ENCODE results near the gene TPSD1.
"Not testable (repeated sequence)": the region's sequence is repeated elsewhere in the genome, so short reads cannot be mapped to it uniquely, and the experiment has no call there.

Gene TPSD1

GRCh38 chr16:1264345-1265089 lies 8.6 kb downstream of the TPSD1 start:
- DNase-seq = no peak

DNA sequence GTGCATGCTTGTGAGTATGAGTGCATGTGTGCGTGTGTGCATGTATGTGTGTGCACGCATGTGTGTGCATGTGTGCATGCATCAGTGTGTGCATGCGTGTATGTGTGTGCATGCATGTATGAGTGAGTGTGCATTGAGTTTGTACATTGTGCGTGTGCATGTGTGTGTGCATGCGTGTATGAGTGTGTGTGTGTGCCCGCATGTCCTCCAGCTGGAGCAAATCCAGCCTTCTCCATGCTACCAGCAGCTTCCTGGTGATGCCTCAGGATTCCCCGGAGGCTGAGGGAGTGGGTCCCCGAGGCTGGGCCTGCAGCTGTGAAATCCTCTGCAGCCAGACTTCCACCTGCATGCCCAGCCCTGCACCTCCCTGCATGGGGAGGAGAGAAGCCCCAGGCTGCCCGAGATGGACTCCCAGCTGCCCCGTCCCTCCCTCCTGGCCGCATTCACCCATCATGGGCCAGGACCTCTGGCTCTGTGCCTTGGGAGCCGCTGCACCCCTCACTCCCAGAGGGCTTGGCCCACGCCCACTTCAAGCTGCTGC lies 9.3 kb downstream of the TPSD1 start:
- no peak for DNase-seq

DNA sequence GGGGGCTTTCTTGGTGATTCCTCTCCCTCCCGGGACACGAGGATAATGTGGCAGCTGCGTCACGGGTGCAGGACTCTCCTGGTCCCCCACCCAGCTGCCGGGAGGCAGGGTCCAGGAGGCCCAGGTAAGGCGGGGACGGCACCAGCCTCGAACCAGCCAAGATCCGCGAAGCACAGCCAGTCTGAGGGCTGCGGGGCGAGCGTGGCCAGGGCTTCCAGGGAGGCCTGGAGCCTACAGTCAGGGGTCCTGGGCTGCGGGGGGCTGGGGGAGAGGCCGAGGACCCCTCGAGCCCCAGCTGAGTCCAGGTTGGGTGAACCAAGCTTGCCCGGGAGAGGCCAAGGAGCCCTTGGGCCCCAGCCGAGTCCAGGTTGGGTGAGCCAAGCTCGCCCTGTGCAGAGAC lies 10.0 kb downstream of the TPSD1 start:
- DNase-seq = no peak

DNA sequence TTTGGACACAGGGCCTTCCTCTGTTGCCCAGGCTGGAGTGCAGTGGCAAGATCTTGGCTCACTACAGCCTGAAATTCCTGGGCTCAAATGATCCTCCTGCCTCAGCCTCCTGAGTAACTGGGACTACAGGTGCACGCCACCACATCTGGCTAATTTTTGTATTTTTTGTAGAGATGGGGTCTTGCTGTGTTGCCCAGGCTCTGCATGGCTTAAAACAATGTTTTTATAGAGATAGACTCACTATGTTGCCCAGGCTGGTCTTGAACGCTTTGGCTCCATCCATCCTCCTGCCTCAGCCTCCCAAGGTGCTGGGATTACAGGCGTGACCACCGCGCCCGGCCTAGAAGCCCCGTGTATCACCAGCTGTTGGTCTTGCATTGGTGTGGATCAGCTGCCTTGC lies 13.5 kb downstream of the TPSD1 start:
- DNase-seq = not testable (repeated sequence)

DNA sequence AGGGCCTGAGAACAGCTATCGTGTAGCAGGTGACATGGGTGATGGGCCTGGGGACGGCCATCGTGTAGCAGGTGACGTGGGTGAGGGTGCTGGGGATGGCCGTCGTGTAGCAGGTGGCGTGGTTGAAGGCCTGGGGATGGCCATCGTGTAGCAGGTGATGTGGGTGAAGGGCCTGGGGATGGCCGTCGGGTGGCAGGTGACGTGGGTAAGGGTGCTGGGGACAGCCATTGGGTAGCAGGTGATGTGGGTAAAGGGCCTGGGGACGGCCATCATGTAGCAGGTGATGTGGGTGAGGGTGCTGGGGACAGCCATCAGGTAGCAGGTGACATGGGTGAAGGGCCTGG lies 15.5 kb downstream of the TPSD1 start:
- DNase-seq = no peak

GRCh38 chr16:1271724-1272413 lies 16.0 kb downstream of the TPSD1 start:
- not testable (repeated sequence) for DNase-seq

GRCh38 chr16:1272453-1273198 lies 16.8 kb downstream of the TPSD1 start:
- DNase-seq = no peak

DNA sequence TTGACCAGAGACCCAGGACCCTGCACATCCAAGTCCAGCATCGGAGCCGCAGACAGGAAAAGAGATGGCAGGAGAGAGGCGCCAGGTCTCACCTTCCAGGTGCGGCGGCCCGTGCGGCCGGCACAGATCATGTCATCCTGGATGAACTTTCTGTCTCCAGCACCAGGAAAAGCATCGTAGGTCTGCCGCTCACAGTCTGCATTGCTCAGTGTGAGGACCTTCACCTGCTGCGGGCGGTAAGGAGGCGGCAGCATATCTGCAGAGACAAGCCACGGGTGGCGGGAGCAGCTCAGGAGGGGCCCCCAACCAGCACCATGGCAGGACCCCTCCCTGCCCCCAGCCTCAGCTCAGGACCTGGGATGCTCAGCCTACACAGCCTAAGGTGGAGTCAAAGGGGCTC lies 17.9 kb downstream of the TPSD1 start:
- DNase-seq = no peak

DNA sequence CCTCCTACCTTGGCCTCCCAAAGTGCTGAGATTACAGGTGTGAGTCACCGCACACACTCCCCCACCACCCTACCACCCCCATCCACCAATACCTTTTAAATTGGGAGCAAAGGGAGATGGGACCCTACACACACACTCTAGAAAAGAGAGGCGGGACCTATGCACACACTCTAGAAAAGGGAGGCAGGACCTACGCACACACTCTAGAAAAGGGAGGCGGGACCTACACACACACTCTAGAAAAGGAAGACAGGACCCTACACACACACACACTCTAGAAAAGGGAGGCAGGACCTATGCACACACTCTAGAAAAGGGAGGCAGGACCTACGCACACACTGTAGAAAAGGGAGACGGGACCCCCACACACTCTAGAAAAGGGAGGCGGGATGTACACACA lies 18.9 kb downstream of the TPSD1 start:
- DNase-seq = no peak

DNA sequence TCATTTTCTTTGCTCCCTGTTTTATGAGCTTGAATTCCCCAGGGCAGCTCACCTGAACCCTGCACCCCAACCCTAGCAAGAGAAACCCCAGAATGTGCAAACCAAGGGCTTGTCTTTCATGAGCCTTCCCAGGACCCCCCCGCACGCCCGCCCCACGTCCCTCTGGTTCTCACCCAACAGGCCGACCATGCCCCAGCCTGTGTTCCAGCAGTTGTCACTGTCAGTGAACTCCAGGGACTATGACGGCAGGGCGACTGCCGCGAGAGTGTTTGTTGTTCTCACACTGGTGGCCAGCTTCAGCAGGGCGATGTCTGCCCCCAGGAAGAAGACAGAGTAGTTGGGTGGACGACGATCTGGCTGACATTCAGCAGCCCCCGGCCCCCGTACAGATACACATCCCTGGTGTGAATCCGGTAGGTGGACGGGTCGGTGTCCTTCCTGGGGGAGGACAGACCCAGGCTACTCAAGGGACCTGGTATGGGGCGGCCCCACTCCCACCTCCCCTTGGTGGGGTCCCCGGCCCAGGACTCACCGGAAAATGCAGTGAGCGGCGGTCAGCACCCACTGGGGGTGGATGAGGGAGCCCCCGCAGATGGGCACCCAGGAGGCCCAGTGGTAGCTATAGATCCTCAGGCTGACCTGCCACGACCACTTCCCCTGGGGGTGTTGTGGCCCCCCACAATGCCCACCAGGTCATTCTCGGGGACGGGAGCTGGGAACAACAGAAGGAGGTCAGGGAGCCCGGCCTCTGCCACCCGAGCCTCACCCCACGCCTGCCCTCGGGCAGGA lies 20.1 kb downstream of the TPSD1 start:
- DNase-seq = no peak

DNA sequence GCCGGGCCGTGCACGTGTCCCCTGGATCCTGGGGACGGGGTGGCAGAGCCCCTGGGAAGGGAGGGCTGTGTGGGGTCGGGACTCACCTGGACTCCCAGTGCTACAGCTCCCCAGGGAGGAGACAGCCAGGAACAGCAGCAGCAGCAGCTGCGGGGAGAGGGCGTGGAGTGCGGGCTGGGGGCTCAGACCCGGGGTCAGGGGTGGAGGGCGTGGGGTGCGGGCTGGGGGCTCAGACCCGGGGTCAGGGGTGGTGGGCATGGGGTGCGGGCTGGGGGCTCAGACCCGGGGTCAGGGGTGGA lies 20.7 kb downstream of the TPSD1 start:
- DNase-seq = no peak

- DNase-seq = no peak
These were observed 21.3 kb downstream of the TPSD1 start for GRCh38 chr16:1277151-1277598.

- DNase-seq = no peak
These were observed 21.9 kb downstream of the TPSD1 start for GRCh38 chr16:1277617-1278282.

DNA sequence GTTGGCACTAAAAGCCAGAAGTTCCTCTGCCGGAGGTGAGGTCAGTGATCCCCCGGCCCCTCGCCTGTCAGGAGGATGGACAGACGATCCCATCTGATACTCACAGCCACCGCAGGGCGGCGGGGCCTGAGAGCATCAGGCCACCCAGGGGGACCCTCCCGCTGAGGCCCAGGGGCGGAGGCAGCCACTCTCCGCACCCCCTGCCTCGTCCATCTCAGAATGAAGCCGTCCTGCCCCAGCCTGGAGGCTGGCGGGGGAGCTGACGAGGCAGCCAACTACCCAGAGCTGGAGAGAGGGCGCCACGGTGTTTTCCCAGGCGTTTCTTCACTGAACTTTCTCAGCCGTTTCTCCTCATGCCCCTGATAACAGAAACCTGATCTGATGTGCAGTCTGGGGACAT lies 22.6 kb downstream of the TPSD1 start:
- DNase-seq = no peak

GRCh38 chr16:1279081-1279944 lies 23.4 kb downstream of the TPSD1 start:
- no peak for DNase-seq

DNA sequence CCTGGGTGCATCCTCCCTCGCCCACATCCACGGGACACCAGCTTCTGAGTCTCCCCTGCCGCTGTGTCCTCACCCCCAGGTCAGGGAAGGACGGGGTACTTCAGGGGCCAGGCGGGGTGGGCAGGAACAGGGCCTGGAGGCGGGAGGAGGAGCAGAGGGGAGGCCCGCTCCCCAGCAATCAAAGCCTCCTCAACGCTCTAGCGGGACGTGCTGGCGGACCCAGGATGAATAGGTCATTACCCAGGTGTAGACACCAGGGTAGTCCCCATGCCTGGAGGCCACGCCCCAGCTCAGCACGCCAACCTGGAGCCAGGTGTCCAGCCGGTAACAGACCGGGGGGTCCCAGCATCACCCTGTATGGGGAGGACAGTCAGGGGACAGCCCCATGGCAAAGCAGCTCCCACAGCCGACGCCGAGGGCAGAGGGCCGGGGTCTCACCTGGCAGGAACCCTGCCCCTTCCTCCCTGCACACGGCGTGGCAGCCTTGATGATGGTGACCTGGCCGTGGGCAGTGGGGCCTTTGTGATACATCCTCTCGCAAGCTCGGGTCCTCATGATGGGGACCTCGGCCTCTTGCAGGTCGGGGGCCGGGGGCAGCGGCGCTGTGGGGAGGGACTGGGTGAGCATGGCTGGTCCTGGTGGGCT lies 24.2 kb downstream of the TPSD1 start:
- no peak for DNase-seq

DNA sequence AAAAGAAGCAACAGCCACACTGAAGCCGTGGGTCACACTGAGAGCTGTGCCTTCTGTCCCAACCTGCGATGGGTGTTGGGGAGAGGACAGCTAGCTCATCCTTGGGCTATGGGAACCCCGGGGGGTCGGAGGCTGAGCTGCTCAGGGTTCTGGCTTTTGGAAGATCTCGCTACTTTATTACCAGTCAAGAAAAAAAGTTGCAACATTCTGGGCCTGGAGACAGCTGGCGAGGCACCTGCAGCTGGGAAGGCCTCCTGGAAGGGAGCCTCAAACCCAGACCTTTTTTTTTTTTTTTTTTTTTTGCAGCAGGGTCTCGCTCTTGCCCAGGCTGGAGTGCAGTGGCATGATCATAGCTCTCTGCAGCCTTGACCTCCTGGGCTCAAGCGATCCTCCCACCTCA lies 24.9 kb downstream of the TPSD1 start:
- DNase-seq = no peak

DNA sequence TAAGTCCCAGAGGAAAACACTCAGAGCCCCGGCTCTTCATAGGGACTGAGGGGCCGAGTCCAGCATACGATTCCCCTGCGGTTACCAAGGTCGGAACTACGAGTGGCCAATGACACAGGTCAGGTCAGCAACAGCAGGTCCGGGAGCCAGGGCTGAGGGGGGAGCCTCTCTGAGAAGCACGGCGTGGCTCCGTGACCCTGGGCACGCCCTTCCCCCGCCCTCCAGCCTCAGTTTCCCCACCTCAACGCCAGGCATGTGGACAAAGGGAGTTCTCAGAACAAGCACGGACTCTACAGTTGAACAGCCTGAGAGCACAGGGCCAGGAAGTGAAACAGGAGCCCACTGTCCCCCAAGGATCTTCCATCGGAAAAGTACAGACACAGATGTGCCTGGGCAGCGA lies 25.6 kb downstream of the TPSD1 start:
- no peak for DNase-seq

DNA sequence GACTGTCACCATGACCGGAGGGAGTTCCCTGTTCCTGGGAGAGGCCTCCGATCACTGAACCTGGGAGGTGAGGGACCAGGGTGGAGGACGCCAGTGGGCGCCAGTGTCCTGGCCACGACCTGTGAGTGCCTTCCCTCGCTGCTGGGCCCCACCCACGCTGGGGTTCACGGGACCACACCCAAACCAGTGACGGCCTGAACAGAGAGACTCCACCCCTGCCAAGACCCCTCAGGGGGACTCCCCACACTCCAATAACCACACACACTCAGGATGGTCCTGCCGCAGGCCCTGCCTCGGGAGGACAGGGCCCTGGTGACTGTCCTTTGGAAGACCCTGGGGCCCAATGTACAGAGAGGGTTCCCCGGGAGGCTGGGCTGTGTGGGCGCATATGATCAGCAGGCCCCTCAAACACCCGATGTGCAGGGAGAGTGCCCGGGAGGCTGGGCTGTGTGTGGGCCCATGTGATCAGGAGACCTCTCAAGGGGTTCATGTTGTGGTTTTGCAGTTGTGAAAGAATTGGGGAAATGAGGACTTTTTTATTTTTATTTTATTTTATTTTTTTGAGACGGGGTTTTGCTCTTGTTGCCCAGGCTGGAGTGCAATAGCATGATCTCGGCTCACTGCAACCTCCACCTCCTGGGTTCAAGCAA lies 26.6 kb downstream of the TPSD1 start:
- no peak for DNase-seq

DNA sequence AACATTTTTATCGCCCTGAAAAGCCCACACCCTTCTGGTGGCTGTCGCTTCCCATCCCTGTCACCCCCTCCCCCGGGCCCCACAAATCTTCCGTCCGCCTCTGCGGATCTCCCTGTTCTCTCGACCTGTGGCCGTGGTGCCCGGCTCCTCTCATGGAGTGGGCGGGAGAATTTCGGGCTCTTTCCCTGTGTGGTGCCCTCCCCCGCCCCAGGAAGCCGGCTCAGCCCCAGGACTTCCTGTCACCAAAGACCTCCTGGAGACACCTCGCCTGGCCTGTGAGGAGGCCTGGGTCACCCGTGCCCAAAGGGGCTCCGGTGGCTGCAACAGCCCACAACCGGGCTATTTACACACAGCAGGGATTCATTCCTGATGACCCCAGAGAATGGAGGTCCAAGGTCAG lies 27.4 kb downstream of the TPSD1 start:
- DNase-seq = no peak

All from NCI-H524 treated with DMSO at 0.1 percent for 48 hours (cell line).